K562 (cell line): ENCODE measurements around the gene VPS13C. TPM values are rescaled to one million over a fixed set of nuclear protein-coding genes. Genes with fewer than 3 reads are reported as not detected.

ENCODE experiments used
- CBFA2T3 ChIP-seq: fragments of 450-650 bp; IDR thresholded peaks from 2 replicates; pipeline ENCODE4 v1.6.1; 2017
- CBFB ChIP-seq: sonication (generic); formaldehyde crosslinking; IDR thresholded peaks from 2 replicates; pipeline ENCODE4 v1.4.0; 2020; ENCODE audit warnings: mild to moderate bottlenecking, missing genetic modification reagents
- CHAMP1 ChIP-seq: fragments of 450-650 bp; IDR thresholded peaks from 2 replicates; pipeline ENCODE4 v1.6.1; 2016; ENCODE audit warnings: mild to moderate bottlenecking
- CHD7 ChIP-seq: fragments of 200-600 bp; sonication (generic); IDR thresholded peaks from one replicate; pipeline ENCODE4 v1.6.1; 2012; ENCODE audit warnings: mild to moderate bottlenecking, low read depth, low read length, inconsistent platforms
- ZBTB11 ChIP-seq, 3 experiments: fragments of 200-800 bp in 1 of 3; fragments of 250-450 bp in 1 of 3; fragments of 450-650 bp in 1 of 3; sonication (Bioruptor Pico) in 1 of 3; sonication (Bioruptor generic) in 1 of 3; formaldehyde crosslinking in 1 of 3; IDR thresholded peaks; 2 replicates each; pipeline versions ENCODE4 v1.6.1 to v1.8.0; 2016 to 2022; ENCODE audit warnings: mild to moderate bottlenecking in 2 of 3, missing genetic modification characterization in 2 of 3, missing compliant biosample characterization in 1 of 3, moderate library complexity in 1 of 3
- polyA plus RNA-seq, 8 experiments: library from polyadenylated mRNA; depleted of rRNA in 4 of 8; stranded (reverse) in 5 of 8; unstranded in 3 of 8; fragments of >200 nt; fragmentation: Nextera tagmentation in 2 of 8; fragmentation: Illumina TruSeq in 1 of 8; extraction: Ambion mirVana in 2 of 8; extraction: Trizol in 1 of 8; gene quantifications; 2 replicates each; pipeline versions ENCODE4 v1.2.1 to v1.2.3, GENCODE V29; 2011 to 2014; ENCODE audit warnings: inconsistent platforms in 1 of 8, missing spikeins in 1 of 8
- total RNA-seq, 7 experiments: library from RNA; depleted of rRNA in 6 of 7; stranded (reverse); fragments of >200 nt in 6 of 7; fragmentation: Illumina TruSeq in 2 of 7; extraction: Trizol in 2 of 7; gene quantifications; 2 replicates each; pipeline versions ENCODE4 v1.2.1 to v1.2.3, GENCODE V29; 2011 to 2021; ENCODE audit warnings: low replicate concordance in 1 of 7

The VPS13C gene
- total and polyA plus RNA-seq, 9 of the 15 experiments (the other 6 are each of a cell fraction or from before 2014, with no cell fraction given), result 5.2 to 32.3 (median 15.7) TPM

- no peak for TF ChIP-seq CHD7
- no peak for TF ChIP-seq CBFA2T3
- TF ChIP-seq CHAMP1, result no peak
- no peak for TF ChIP-seq CBFB
- no peak for TF ChIP-seq ZBTB11 (CRISPR knock-in tag; IDR thresholded peaks at IDR 0.05)
These were observed 3.8 kb upstream of the VPS13C start (continued) for GRCh38 chr15:62063825-62064635.
